DND-41 (cell line): ENCODE measurements around the gene CEP120.
"Not testable (repeated sequence)": the region's sequence is repeated elsewhere in the genome, so short reads cannot be mapped to it uniquely, and the experiment has no call there.

Source experiments
- ATAC-seq: fragments of 200-7000 bp; cut with Tn5 transposase; 3 replicates; pipeline ENCODE4 v1.9.1; 2021; ENCODE audit warnings: low read depth; ENCODE audit not compliant: insufficient read depth
- DNase-seq: peaks from one replicate; pipeline ENCODE4 v3.0.0-alpha.2; 2020
- H2AFZ ChIP-seq: 2 replicates; pipeline ENCODE4 v1.6.0; 2012; ENCODE audit warnings: low read depth, low read length
- H3K27ac ChIP-seq: 2 replicates; pipeline ENCODE4 v1.5.1; 2012; ENCODE audit warnings: low read length, inconsistent platforms
- H3K27me3 ChIP-seq: fragments of 200-600 bp; sonication (generic); 2 replicates; pipeline ENCODE4 v1.6.0; 2012; ENCODE audit warnings: low read length, mild to moderate bottlenecking, inconsistent platforms; ENCODE audit not compliant: insufficient read depth, poor library complexity
- H3K36me3 ChIP-seq: 2 replicates; pipeline ENCODE4 v1.5.1; 2012; ENCODE audit warnings: low read length, inconsistent platforms; ENCODE audit not compliant: insufficient read depth
- H3K4me1 ChIP-seq: 2 replicates; pipeline ENCODE4 v1.5.1; 2012; ENCODE audit warnings: mild to moderate bottlenecking, low read length; ENCODE audit not compliant: insufficient read depth
- H3K4me2 ChIP-seq: 2 replicates; pipeline ENCODE4 v1.6.0; 2012; ENCODE audit warnings: mild to moderate bottlenecking, moderate library complexity, low read length, inconsistent platforms; ENCODE audit not compliant: insufficient read depth
- H3K4me3 ChIP-seq, 2 experiments: fragments of 200-600 bp in 1 of 2; shearing (Covaris generic) in 1 of 2; 2 replicates each; pipeline ENCODE4 v1.5.1; 2012 to 2016; ENCODE audit warnings: inconsistent platforms in 2 of 2, low read length in 2 of 2, mild to moderate bottlenecking in 2 of 2, low read depth in 1 of 2, moderate library complexity in 1 of 2
- H3K79me2 ChIP-seq: 2 replicates; pipeline ENCODE4 v1.6.0; 2012; ENCODE audit warnings: low read length, inconsistent platforms; ENCODE audit not compliant: insufficient read depth
- H3K9ac ChIP-seq: 2 replicates; pipeline ENCODE4 v1.6.0; 2012; ENCODE audit warnings: low read depth, mild to moderate bottlenecking, inconsistent platforms, low read length, moderate library complexity
- H3K9me3 ChIP-seq: 2 replicates; pipeline ENCODE4 v1.5.1; 2012; ENCODE audit warnings: low read length, moderate library complexity, mild to moderate bottlenecking, inconsistent platforms; ENCODE audit not compliant: insufficient read depth, severe bottlenecking
- H4K20me1 ChIP-seq: 2 replicates; pipeline ENCODE4 v1.6.0; 2012; ENCODE audit warnings: low read length; ENCODE audit not compliant: insufficient read depth
- EZH2 ChIP-seq: IDR thresholded peaks from 3 replicates; pipeline ENCODE4 v1.6.1; 2012; ENCODE audit warnings: borderline replicate concordance, low read depth, mild to moderate bottlenecking, moderate library complexity, low read length, inconsistent platforms; ENCODE audit not compliant: severe bottlenecking
- TF ChIP-seq, protein P1 (sequence below): IDR thresholded peaks from 2 replicates; pipeline ENCODE4 v1.5.1; 2012; ENCODE audit warnings: borderline replicate concordance, low read length, moderate library complexity, mild to moderate bottlenecking; ENCODE audit not compliant: poor library complexity, severe bottlenecking; ENCODE audit errors: extremely low read depth

The CEP120 gene

DNA sequence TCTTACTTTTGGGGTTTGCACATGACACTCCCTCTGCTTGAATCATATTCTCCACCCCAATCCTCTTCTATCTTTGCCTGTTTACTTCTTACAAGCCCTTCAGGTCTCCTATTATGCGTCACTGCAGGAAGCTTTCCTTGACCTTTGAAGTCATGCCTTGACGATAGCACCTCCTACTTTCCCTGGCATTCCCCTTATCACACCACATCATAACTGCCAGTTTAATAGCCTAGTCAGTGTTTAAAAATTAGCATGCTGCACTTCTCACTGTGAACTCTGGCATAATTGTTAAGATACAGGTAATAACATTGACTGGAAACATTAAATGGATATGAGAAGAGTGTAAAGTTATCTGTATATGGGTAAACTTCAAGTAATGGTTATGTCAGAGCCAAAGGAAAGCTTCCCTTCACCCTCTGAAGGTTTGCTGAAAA is 37.1 kb upstream of the CEP120 start:
- Histone ChIP-seq H2AFZ (no peak overlapping the region), H3K9me3 (no peaks in the 10 kb centered on the region), H3K36me3 (no peaks in the 10 kb centered on the region), H3K27me3 (no peaks in the 10 kb centered on the region), H3K4me1 (no peaks in the 10 kb centered on the region), H3K4me3 (no peak overlapping the region), H3K27ac (no peak overlapping the region), H3K79me2 (no peaks in the 10 kb centered on the region), H4K20me1 (no peaks in the 10 kb centered on the region), H3K4me2 (no peak overlapping the region), H3K9ac (no peak overlapping the region)
- DNase-seq (no peak), ATAC-seq (no peak)
- no peak for TF ChIP-seq EZH2
- TF ChIP-seq, protein P1, sequence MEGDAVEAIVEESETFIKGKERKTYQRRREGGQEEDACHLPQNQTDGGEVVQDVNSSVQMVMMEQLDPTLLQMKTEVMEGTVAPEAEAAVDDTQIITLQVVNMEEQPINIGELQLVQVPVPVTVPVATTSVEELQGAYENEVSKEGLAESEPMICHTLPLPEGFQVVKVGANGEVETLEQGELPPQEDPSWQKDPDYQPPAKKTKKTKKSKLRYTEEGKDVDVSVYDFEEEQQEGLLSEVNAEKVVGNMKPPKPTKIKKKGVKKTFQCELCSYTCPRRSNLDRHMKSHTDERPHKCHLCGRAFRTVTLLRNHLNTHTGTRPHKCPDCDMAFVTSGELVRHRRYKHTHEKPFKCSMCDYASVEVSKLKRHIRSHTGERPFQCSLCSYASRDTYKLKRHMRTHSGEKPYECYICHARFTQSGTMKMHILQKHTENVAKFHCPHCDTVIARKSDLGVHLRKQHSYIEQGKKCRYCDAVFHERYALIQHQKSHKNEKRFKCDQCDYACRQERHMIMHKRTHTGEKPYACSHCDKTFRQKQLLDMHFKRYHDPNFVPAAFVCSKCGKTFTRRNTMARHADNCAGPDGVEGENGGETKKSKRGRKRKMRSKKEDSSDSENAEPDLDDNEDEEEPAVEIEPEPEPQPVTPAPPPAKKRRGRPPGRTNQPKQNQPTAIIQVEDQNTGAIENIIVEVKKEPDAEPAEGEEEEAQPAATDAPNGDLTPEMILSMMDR: no peak

DNA sequence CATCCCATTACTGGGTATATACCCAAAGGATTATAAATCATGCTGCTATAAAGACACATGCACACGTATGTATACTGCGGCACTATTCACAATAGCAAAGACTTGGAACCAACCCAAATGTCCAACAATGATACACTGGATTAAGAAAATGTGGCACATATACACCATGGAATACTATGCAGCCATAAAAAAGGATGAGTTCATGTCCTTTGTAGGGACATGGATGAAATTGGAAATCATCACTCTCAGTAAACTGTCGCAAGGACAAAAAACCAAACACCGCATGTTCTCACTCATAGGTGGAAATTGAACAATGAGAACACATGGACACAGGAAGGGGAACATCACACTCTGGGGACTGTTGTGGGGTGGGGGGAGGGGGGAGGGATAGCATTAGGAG is 35.8 kb upstream of the CEP120 start:
- not testable (repeated sequence) for DNase-seq, H3K4me2 ChIP-seq, H3K4me3 ChIP-seq, H2AFZ ChIP-seq, H3K27ac ChIP-seq, H3K79me2 ChIP-seq, H3K9ac ChIP-seq, H3K36me3 ChIP-seq, ATAC-seq, H3K4me1 ChIP-seq, H3K9me3 ChIP-seq, H3K27me3 ChIP-seq, H4K20me1 ChIP-seq

DNA sequence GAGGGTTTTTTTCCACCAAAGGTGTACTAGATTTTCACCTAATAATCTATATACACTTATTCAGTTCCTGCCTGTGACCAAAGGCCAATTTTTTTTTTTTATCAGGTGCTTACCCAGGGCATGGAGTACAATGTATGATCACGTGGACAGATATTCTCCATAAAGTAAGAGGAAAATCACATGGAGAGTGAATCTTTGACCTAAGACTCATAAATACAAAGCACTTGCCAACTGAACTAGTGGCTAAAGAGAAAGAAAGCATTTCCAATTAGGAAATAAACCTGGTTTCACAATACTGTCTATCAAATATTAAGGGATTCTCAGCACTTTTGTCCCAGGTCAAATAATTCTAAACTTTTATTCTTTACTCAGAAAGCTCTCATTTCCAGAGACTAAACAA is 33.0 kb upstream of the CEP120 start:
- no peak for TF ChIP-seq EZH2
- TF ChIP-seq, protein P1: no peak
- no peaks in the 10 kb centered on the region for H3K4me1 ChIP-seq
- no peak overlapping the region for H2AFZ ChIP-seq
- ATAC-seq (no peak), DNase-seq (no peak)
- H3K27me3 ChIP-seq: no peaks in the 10 kb centered on the region
- no peaks in the 10 kb centered on the region for H3K36me3 ChIP-seq
- no peak overlapping the region for H3K27ac ChIP-seq
- no peaks in the 10 kb centered on the region for H4K20me1 ChIP-seq
- H3K4me3 ChIP-seq: no peak overlapping the region
- H3K4me2 ChIP-seq: no peak overlapping the region
- H3K9ac ChIP-seq: no peak overlapping the region
- H3K9me3 ChIP-seq: no peaks in the 10 kb centered on the region
- no peaks in the 10 kb centered on the region for H3K79me2 ChIP-seq

DNA sequence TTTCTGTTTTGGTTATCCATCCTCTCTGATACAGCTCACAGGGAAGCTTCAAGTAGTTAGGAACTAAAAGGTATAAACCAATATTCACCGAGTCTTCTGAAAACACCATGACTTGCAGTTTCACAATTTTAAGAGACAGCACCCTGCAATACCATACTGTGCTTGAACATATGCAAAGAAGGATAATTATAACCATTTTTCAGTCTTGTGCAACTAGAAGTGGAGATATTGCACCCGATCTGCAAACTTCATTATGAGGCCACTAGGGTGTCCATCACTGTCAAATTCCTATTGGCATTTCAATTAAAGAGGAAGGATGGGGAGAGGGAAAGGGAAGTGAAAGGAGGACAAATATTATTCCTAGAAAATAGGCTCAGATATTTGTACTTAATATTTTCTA is 32.4 kb upstream of the CEP120 start:
- Histone ChIP-seq H4K20me1 (no peaks in the 10 kb centered on the region), H3K79me2 (no peaks in the 10 kb centered on the region), H3K4me2 (no peak overlapping the region), H3K27ac (no peak overlapping the region), H3K9me3 (no peaks in the 10 kb centered on the region), H3K4me3 (no peak overlapping the region), H3K27me3 (no peaks in the 10 kb centered on the region), H3K36me3 (no peaks in the 10 kb centered on the region), H3K9ac (no peak overlapping the region), H2AFZ (no peak overlapping the region), H3K4me1 (no peaks in the 10 kb centered on the region)
- TF ChIP-seq EZH2: no peak
- DNase-seq (no peak), ATAC-seq (no peak)
